HL-60/S4 treated with retinoic acid at 250 ng/mL for 4 days and 3 days (cell line): ENCODE results near the gene DUOXA2.

ENCODE experiments used
- in situ Hi-C: fragments of 300-500 bp; cut with MboI; formaldehyde crosslinking; loops from 2 replicates; pipeline ENCODE4 v1.7.0; 2022; ENCODE audit warnings: low sequenced_read_pairs

Gene DUOXA2

GRCh38 chr15:45116482-45117307 is 2.6 kb downstream of the DUOXA2 start:
- in situ Hi-C loops = no loop called here

GRCh38 chr15:45117308-45118130 is 3.4 kb downstream of the DUOXA2 start:
- in situ Hi-C loops = no loop called here

- in situ Hi-C loops = no loop called here
These were observed 4.0 kb downstream of the DUOXA2 start for GRCh38 chr15:45118131-45118588.

- in situ Hi-C loops = no loop called here
These were observed 4.9 kb downstream of the DUOXA2 start for GRCh38 chr15:45118996-45119395.

- in situ Hi-C loops = no loop called here
These were observed 6.2 kb downstream of the DUOXA2 start for GRCh38 chr15:45120081-45120972.

GRCh38 chr15:45121020-45121419 is 6.9 kb downstream of the DUOXA2 start:
- in situ Hi-C loops = no loop called here

- in situ Hi-C loops = no loop called here
These were observed 7.7 kb downstream of the DUOXA2 start for GRCh38 chr15:45121706-45122417.

GRCh38 chr15:45122719-45123118 is 8.6 kb downstream of the DUOXA2 start:
- in situ Hi-C loops = no loop called here

- in situ Hi-C loops = no loop called here
These were observed 9.3 kb downstream of the DUOXA2 start for GRCh38 chr15:45123397-45123796.

GRCh38 chr15:45126535-45127158 is 12.5 kb downstream of the DUOXA2 start:
- in situ Hi-C loops = no loop called here

- in situ Hi-C loops = no loop called here
These were observed 15.0 kb downstream of the DUOXA2 start for GRCh38 chr15:45128971-45129639.

GRCh38 chr15:45129651-45130129 is 15.6 kb downstream of the DUOXA2 start, which contains the start of the genes DUOX1 and DUOXA1:
Gene DUOX1 (plus strand): TSS chr15:45129994. CDS start chr15:45131967, 1,973 bp downstream.
Gene DUOXA1 (minus strand): TSS chr15:45129879. CDS start chr15:45123014, 6,865 bp downstream.
- in situ Hi-C loops = no loop called here

GRCh38 chr15:45130291-45131000 is 16.3 kb downstream of the DUOXA2 start:
- in situ Hi-C loops = no loop called here

- in situ Hi-C loops = no loop called here
These were observed 17.4 kb downstream of the DUOXA2 start for GRCh38 chr15:45131510-45131909.

GRCh38 chr15:45132844-45133560 is 18.9 kb downstream of the DUOXA2 start:
- in situ Hi-C loops = no loop called here

- in situ Hi-C loops = no loop called here
These were observed 19.4 kb downstream of the DUOXA2 start for GRCh38 chr15:45133561-45133920.

GRCh38 chr15:45134046-45134445 is 19.9 kb downstream of the DUOXA2 start:
- in situ Hi-C loops = no loop called here
